CD4-positive, alpha-beta memory T cell (primary cell): Measurements from ENCODE around the gene RTTN. TPM values are rescaled to one million over a fixed set of nuclear protein-coding genes. Genes with fewer than 3 reads are reported as not detected.

ENCODE experiments used
- CTCF ChIA-PET: fragments of 350-600 bp; sonication (Branson Sonifier 250); formaldehyde crosslinking; loops from one replicate; lab custom pipeline; 2021; ENCODE audit warnings: inconsistent platforms; ENCODE audit not compliant: partially characterized antibody; lab: Charles Lee
- POLR2A ChIA-PET: fragments of 350-600 bp; sonication (Branson Sonifier 250); formaldehyde crosslinking; loops from one replicate; lab custom pipeline; 2021; ENCODE audit not compliant: partially characterized antibody; lab: Charles Lee
- DNase-seq, 5 donors: peaks; one replicate each; pipeline versions ENCODE4 v3.0.0 to v3.0.0-alpha.2; 2020 to 2022; ENCODE audit warnings: mixed read lengths in 1 of 5
- H3K27ac ChIP-seq: one replicate; pipeline ENCODE4 v1.7.0; 2013; ENCODE audit warnings: low read depth, low read length
- H3K27me3 ChIP-seq: 2 replicates; pipeline ENCODE4 v1.7.0; 2013; ENCODE audit warnings: mild to moderate bottlenecking, low read length, moderate library complexity; ENCODE audit not compliant: insufficient read depth
- H3K36me3 ChIP-seq: 2 replicates; pipeline ENCODE4 v1.7.0; 2013; ENCODE audit warnings: mild to moderate bottlenecking, low read length, moderate library complexity; ENCODE audit not compliant: insufficient read depth
- H3K4me1 ChIP-seq: 2 replicates; pipeline ENCODE4 v1.7.0; 2013; ENCODE audit warnings: mild to moderate bottlenecking, low read length, moderate library complexity; ENCODE audit not compliant: insufficient read depth
- H3K4me3 ChIP-seq, 2 donors: one replicate each; pipeline ENCODE4 v1.7.0; 2013; ENCODE audit warnings: low read length in 2 of 2, mild to moderate bottlenecking in 1 of 2
- H3K9me3 ChIP-seq, 2 donors: one replicate each; pipeline ENCODE4 v1.7.0; 2013; ENCODE audit warnings: low read length in 2 of 2, control low read depth in 1 of 2; ENCODE audit not compliant: control insufficient read depth in 1 of 2
- H3K27ac Mint-ChIP-seq, 7 donors: one replicate each; pipeline ENCODE4 v1.8.0; 2020 to 2021; ENCODE audit warnings: mixed read lengths in 7 of 7, mild to moderate bottlenecking in 6 of 7, inconsistent platforms in 3 of 7, moderate library complexity in 3 of 7
- H3K27me3 Mint-ChIP-seq, 2 donors: one replicate each; pipeline ENCODE4 v1.8.0; 2020 to 2021; ENCODE audit warnings: mixed read lengths in 2 of 2
- H3K36me3 Mint-ChIP-seq, 2 donors: one replicate each; pipeline ENCODE4 v1.8.0; 2020 to 2021; ENCODE audit warnings: mixed read lengths in 2 of 2, inconsistent platforms in 1 of 2, mild to moderate bottlenecking in 1 of 2
- H3K4me1 Mint-ChIP-seq, 4 donors: one replicate each; pipeline ENCODE4 v1.8.0; 2020 to 2021; ENCODE audit warnings: mixed read lengths in 4 of 4, mild to moderate bottlenecking in 1 of 4
- H3K4me3 Mint-ChIP-seq, 8 donors: one replicate each; pipeline ENCODE4 v1.8.0; 2020 to 2021; ENCODE audit warnings: mixed read lengths in 8 of 8, mild to moderate bottlenecking in 7 of 8, moderate library complexity in 6 of 8, inconsistent platforms in 3 of 8
- H3K9me3 Mint-ChIP-seq, 8 donors: one replicate each; pipeline ENCODE4 v1.8.0; 2020 to 2021; ENCODE audit warnings: mixed read lengths in 8 of 8, mild to moderate bottlenecking in 5 of 8, inconsistent platforms in 3 of 8, moderate library complexity in 1 of 8
- intact Hi-C: fragments of 100-400 bp; cut with micrococcal nuclease; formaldehyde crosslinking; loops from one replicate; pipeline ENCODE4 v1.15.1; 2023
- polyA plus RNA-seq, 2 donors: library from polyadenylated mRNA; unstranded; fragments of 300-500 nt; fragmentation: Illumina TruSeq; gene quantifications; one replicate each; pipeline ENCODE4 v1.2.3, GENCODE V29; 2021
- total RNA-seq, 2 experiments: library from RNA; stranded (reverse); gene quantifications; one replicate each; pipeline ENCODE4 v1.2.3, GENCODE V29; 2021

Gene RTTN
- total and polyA plus RNA-seq, 4 experiments from 2014 or later: 2.6 to 27.1 (median 14.5) TPM

DNA sequence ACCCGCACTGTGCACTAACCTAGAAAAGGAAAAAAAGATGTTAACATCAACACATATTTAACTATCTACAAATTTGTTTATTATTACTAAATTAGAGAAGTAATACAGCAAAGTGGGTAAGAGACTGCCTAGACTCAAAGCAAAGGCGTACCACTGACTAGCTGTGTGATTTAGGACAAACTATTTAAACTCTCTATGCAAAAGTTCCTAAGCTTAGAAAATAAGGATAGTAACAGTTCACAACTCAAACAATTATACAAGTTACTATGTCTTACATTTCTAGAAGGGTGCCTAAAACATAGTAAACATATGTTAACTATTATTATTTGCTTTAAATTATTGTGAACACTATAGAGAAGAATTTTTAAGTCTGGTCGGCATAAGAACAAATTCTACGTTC, 119.4 kb downstream of the RTTN start:
- no peaks in the 10 kb centered on the region for H3K27me3 Mint-ChIP-seq
- no peak overlapping the region for H3K4me3 ChIP-seq
- intact Hi-C loops: loop anchor here (1.0 to 10.0 kb wide), 3 partner anchors 449 to 1371 kb away; partner anchors contain the start of gene TMX3
- DNase-seq: no peak
- H3K36me3 ChIP-seq: no peaks in the 10 kb centered on the region
- no peak overlapping the region for H3K27ac ChIP-seq
- H3K4me3 Mint-ChIP-seq: no peak overlapping the region
- H3K27me3 ChIP-seq: no peaks in the 10 kb centered on the region
- H3K36me3 Mint-ChIP-seq: peaks cover 10 to 27% of the 10 kb centered on the region in 2 donors
- no peak overlapping the region for H3K27ac Mint-ChIP-seq
- H3K4me1 ChIP-seq: no peaks in the 10 kb centered on the region
- ChIA-PET POLR2A (no interaction called here), CTCF (interaction anchor here (0.8 to 3.6 kb wide), 9 partner anchors 17 to 1426 kb away, joined by 3 to 17 read pairs (median 3); partner anchors contain the start of gene TMX3)
- no peaks in the 10 kb centered on the region for H3K9me3 Mint-ChIP-seq
- no peaks in the 10 kb centered on the region for H3K4me1 Mint-ChIP-seq
- no peaks in the 10 kb centered on the region for H3K9me3 ChIP-seq

DNA sequence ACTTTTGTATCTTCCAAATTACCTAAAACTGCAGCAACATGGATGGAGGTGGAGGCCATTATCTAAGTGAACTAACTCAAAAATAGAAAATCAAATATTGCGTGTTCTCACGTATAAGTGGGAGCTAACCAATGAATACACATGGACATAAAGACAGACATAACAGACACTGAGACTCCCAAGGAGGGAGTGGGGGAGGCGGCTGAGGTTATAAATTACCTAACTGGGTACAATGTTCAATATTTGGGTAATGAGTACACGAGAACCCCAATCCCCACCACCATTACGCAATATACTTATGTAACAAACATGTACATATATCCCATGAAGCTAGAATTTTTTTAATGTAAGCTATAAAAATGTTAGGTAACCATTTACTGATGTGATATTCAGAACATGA, 119.8 kb downstream of the RTTN start:
- no peak for DNase-seq
- H3K36me3 ChIP-seq: no peaks in the 10 kb centered on the region
- H3K4me3 ChIP-seq: no peak overlapping the region
- no peak overlapping the region for H3K27ac ChIP-seq
- no peaks in the 10 kb centered on the region for H3K27me3 ChIP-seq
- H3K4me1 ChIP-seq: no peaks in the 10 kb centered on the region
- CTCF ChIA-PET: interaction anchor here (0.5 to 3.6 kb wide), 9 partner anchors 16 to 1425 kb away, joined by 3 to 17 read pairs (median 3); partner anchors contain the start of gene TMX3
- intact Hi-C loops: loop anchor here (1.0 to 10.0 kb wide), 3 partner anchors 448 to 1371 kb away; partner anchors contain the start of gene TMX3
- Mint-ChIP-seq H3K4me1 (peaks cover 0 to 1% (median 0%) of the 10 kb centered on the region in 4 donors), H3K27me3 (no peaks in the 10 kb centered on the region), H3K9me3 (no peaks in the 10 kb centered on the region), H3K27ac (no peak overlapping the region), H3K36me3 (peaks cover 12 to 28% of the 10 kb centered on the region in 2 donors), H3K4me3 (no peak overlapping the region)
- H3K9me3 ChIP-seq: no peaks in the 10 kb centered on the region
- POLR2A ChIA-PET: no interaction called here

DNA sequence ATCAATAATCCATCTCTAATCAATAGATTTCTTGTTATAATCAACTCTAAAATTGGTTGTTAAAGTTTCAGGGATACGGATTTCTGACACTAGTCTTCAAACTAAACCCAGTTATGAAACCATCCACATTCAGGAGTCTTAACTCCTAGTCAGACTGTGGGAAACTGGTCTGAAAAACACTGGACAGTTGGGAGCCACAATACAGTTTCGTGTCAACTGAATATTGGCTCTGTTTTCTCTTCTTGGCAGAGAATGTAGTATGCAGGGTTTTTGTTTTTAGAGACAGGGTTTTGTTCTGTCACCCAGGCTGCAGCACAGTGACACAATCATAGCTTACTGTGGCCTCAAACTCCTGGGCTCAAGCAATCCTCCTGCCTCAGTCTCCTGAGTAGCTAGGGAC, 123.1 kb downstream of the RTTN start:
- ChIA-PET CTCF (interaction anchor here (1.2 kb wide), 1 partner anchor 441 kb away, joined by 3 read pairs; no protein-coding TSS in a partner anchor), POLR2A (no interaction called here)
- no peak overlapping the region for H3K4me3 ChIP-seq
- no peaks in the 10 kb centered on the region for H3K36me3 ChIP-seq
- no peaks in the 10 kb centered on the region for H3K4me1 ChIP-seq
- Mint-ChIP-seq H3K4me3 (no peak overlapping the region), H3K4me1 (peaks cover 0 to 1% (median 0%) of the 10 kb centered on the region in 4 donors), H3K27ac (no peak overlapping the region), H3K27me3 (no peaks in the 10 kb centered on the region), H3K36me3 (peaks cover 26 to 28% of the 10 kb centered on the region in 2 donors), H3K9me3 (no peaks in the 10 kb centered on the region)
- H3K27me3 ChIP-seq: no peaks in the 10 kb centered on the region
- no peak overlapping the region for H3K27ac ChIP-seq
- intact Hi-C loops: loop anchor here (10.0 kb wide), 1 partner anchor 1368 kb away; the partner anchor contains the start of gene TMX3
- H3K9me3 ChIP-seq: no peaks in the 10 kb centered on the region
- no peak for DNase-seq

DNA sequence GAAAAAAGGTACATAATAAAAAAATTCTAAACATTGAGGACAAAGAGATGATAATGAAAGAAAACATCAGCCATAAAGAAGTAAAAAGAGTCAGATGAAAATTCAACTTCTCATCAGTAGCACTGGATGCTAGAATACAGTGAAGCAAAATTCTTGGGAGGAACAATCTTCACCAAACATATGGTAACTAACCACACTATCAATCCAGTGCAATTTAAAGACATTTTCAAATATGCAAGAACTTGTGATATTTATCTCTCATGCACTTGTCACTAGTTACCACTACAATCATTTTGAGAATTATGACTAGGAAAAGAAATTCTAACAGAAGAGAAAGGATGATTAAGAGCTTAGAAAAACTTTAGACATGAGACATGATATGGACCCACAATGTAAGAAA, 127.4 kb downstream of the RTTN start:
- Mint-ChIP-seq H3K4me1 (peaks cover 0 to 1% (median 0%) of the 10 kb centered on the region in 4 donors), H3K4me3 (no peak overlapping the region), H3K9me3 (no peaks in the 10 kb centered on the region), H3K27me3 (no peaks in the 10 kb centered on the region), H3K27ac (no peak overlapping the region), H3K36me3 (peaks cover 32 to 44% of the 10 kb centered on the region in 2 donors)
- Histone ChIP-seq H3K9me3 (no peaks in the 10 kb centered on the region), H3K4me3 (no peak overlapping the region), H3K36me3 (no peaks in the 10 kb centered on the region), H3K27ac (no peak overlapping the region), H3K27me3 (no peaks in the 10 kb centered on the region), H3K4me1 (no peaks in the 10 kb centered on the region)
- POLR2A ChIA-PET: interaction anchor here (0.6 kb wide), 1 partner anchor 639 kb away, joined by 3 read pairs; no protein-coding TSS in a partner anchor
- CTCF ChIA-PET: no interaction called here
- intact Hi-C loops: no loop called here
- no peak for DNase-seq

DNA sequence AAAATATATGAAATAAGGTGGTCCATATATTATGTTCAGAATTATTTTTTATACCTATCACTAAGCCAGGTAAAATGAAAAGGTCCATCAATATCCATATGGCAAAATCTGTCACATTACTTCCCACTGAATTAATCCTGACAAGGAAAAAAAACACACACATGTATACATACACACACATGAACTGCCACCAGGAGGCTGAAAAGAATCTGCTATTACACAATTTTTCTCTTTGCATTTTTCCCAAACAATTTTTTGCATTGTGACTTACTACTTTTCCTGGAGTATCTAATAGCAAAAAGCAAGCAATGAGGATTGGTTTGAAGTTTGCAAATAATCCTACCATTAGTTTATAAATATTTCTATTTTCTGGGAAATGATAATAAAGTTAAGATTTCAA, 129.6 kb downstream of the RTTN start:
- Mint-ChIP-seq H3K4me1 (peaks cover 0 to 1% (median 0%) of the 10 kb centered on the region in 4 donors), H3K4me3 (no peak overlapping the region), H3K9me3 (no peaks in the 10 kb centered on the region), H3K36me3 (peaks cover 23 to 36% of the 10 kb centered on the region in 2 donors), H3K27me3 (no peaks in the 10 kb centered on the region), H3K27ac (no peak overlapping the region)
- Histone ChIP-seq H3K27ac (no peak overlapping the region), H3K9me3 (no peaks in the 10 kb centered on the region), H3K4me1 (no peaks in the 10 kb centered on the region), H3K27me3 (no peaks in the 10 kb centered on the region), H3K36me3 (no peaks in the 10 kb centered on the region), H3K4me3 (no peak overlapping the region)
- ChIA-PET POLR2A (no interaction called here), CTCF (no interaction called here)
- no peak for DNase-seq
- intact Hi-C loops: no loop called here

DNA sequence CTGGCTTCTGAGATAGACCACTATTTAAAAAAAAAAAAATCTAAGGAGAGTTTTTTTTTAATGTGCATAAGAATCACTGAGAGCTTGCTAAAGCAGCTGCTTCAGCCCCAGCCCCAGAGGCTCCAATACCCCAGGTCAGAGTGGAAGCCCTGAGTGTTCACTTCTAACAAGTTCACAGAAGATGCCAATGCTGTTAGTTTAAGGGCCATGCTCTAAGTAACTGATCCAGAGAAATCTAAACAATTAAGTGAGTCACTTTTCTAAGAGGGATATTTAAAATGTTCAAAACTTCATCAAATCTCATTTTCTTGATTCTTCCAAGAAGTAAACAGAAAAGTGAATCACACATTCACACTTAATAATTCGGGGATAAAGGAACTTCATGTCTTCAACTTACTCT, 131.4 kb downstream of the RTTN start:
- Histone ChIP-seq H3K36me3 (no peaks in the 10 kb centered on the region), H3K4me1 (no peaks in the 10 kb centered on the region), H3K4me3 (no peak overlapping the region), H3K9me3 (no peaks in the 10 kb centered on the region), H3K27me3 (no peaks in the 10 kb centered on the region), H3K27ac (no peak overlapping the region)
- Mint-ChIP-seq H3K9me3 (no peaks in the 10 kb centered on the region), H3K36me3 (peaks cover 16 to 28% of the 10 kb centered on the region in 2 donors), H3K4me3 (no peak overlapping the region), H3K27ac (no peak overlapping the region), H3K4me1 (peaks cover 0 to 2% (median 0%) of the 10 kb centered on the region in 4 donors), H3K27me3 (no peaks in the 10 kb centered on the region)
- no peak for DNase-seq
- intact Hi-C loops: loop anchor here (5.0 kb wide), 2 partner anchors 227 to 437 kb away; no protein-coding TSS in a partner anchor
- ChIA-PET CTCF (interaction anchor here (1.7 kb wide), 1 partner anchor 437 kb away, joined by 4 read pairs; no protein-coding TSS in a partner anchor), POLR2A (no interaction called here)

DNA sequence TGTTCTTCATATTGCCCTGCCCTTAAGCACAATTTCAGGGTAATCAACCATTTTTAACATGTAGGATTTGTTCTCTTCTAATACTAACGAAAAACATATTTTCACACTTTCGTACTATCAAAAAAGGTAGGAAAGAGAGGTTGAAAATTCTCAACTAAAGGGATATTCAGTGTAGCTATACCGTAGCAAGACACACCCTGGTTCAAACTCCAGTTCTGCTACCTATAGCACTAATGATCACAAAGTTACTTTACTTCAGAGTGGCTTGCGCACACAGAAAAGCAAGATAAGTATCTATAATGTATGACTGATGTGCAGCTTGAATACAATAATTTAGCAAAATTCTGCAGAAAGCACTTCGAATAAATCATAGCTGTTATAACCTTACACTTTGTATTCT, 132.1 kb downstream of the RTTN start:
- Mint-ChIP-seq H3K27ac (no peak overlapping the region), H3K27me3 (no peaks in the 10 kb centered on the region), H3K36me3 (peaks cover 13 to 30% of the 10 kb centered on the region in 2 donors), H3K9me3 (no peaks in the 10 kb centered on the region), H3K4me1 (peaks cover 0 to 2% (median 0%) of the 10 kb centered on the region in 4 donors), H3K4me3 (no peak overlapping the region)
- CTCF ChIA-PET: interaction anchor here (1.7 kb wide), 1 partner anchor 436 kb away, joined by 4 read pairs; no protein-coding TSS in a partner anchor
- Histone ChIP-seq H3K4me1 (no peaks in the 10 kb centered on the region), H3K27me3 (no peaks in the 10 kb centered on the region), H3K36me3 (no peaks in the 10 kb centered on the region), H3K4me3 (no peak overlapping the region), H3K9me3 (no peaks in the 10 kb centered on the region), H3K27ac (no peak overlapping the region)
- DNase-seq: no peak
- POLR2A ChIA-PET: no interaction called here
- intact Hi-C loops: loop anchor here (5.0 kb wide), 2 partner anchors 226 to 436 kb away; no protein-coding TSS in a partner anchor
